Measurements from ENCODE around the gene MTCL1. TPM values are rescaled to one million over a fixed set of nuclear protein-coding genes. Genes with fewer than 3 reads are reported as not detected.

Gene MTCL1
- total RNA-seq, 1 donor from 2014 or later: 107 TPM

DNA sequence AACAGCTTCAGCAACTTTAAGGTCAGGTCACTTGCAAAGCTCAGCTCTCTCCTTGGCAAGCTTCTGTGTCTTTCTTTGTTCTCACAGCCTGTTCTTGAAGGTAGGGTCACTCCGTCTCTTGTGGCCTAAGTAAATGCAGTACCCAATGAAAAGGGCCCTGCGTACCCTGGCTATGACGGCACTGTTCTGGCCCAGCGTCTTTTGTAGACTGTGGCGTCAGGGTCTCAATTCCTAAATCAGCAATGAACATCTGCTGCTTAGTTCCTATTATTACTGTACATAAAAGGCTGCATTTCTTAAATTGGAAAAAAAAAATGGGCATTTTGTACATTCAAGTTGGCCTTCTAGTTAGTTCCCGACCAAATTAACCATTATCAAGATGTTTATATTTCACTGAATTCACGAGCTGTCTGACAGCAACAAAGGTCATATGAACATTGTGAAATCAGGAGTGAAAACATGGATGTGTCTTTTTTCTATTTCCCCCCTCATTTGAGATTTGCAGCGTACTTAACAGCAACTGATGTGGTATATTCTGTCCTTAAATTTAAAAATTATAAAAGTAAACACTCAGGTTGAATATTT lies 17.0 kb upstream of the MTCL1 start:
- DNase-seq (ENCODE audit: low read depth): no peak

DNA sequence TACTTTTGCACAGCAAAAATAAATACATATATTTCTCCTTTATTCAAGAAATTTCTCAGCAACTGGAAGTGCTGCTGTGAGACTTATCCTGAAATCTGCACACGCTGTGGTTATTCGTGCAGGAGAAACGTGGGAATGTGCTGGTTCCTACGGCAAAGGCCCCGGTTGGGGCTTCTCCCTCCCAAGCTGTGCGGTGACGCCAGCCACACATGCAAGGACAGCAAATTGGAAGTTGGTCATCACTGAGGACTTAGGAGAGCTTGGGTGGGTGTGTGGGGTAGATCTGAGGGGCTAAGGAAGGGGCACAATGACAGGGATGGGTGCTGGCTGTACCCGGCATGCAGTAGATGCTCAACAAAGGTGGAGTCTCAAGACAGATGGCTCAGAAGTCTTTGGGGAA lies 16.5 kb upstream of the MTCL1 start:
- no peak for DNase-seq (ENCODE audit: low read depth)

DNA sequence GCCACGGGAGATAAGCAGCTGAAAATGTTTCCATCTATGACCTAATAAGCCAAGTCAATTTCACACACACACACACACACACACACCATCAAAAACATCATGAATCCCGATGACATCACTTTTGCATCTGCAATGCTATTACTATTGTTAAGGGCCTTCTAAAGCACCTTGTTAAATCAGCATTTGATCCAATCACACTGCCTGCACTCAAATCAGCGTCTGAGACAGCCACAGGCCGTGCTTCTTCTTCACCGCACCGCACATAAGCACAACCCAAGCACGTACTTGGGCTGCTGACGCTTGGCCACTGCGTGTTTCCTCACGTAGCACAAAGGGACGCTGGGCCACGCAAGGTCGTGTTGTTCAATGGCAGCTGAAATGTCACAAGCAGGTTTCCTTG lies 15.8 kb upstream of the MTCL1 start:
- DNase-seq (ENCODE audit: low read depth): no peak

DNA sequence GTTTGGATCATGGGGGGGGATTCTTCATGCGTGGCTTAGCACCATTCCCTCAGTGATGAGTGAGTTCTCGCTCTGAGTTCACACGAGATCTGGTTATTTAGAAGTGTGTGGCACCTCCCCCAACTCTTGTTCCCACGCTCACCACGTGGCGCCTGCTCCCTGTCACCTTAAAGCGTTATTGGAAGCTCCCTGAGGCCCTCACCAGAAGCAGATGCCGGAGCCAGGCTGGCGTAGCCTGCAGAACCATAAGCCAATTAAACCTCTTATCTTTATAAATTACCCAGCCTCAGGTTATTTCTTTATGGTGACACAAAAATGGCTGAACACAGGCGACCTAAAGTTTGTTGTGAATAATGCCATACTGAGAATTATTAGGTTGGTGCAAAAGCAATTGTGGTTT lies 10.5 kb upstream of the MTCL1 start:
- DNase-seq (ENCODE audit: low read depth): no peak

DNA sequence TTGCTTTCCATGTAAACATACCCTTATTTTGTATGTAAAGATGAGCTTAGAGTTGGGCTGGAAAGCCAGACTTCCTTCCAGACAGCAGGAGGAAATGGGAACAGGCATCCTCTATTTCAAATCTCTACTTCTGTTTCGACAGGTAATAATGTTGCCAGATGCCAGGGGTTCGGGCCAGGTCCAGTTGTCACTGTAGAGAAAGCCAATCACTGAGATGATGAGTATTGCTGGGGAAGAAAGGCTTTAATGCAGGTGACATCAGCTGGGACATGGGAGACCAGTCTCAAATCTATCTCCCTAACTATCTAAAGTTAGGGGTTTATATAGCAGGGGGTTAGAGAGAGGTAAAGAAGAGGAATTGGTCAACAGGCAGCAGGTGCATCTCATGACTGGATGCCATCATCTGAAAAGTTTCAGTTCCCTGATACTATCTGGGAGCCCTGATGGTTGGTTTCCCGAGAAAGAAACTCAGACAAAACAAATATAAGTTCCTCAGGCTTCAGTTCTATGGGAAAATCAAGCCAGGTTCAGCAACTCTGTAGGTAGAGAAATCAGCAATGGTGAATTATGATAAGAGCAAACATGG lies 9.3 kb upstream of the MTCL1 start:
- DNase-seq (ENCODE audit: low read depth): no peak

DNA sequence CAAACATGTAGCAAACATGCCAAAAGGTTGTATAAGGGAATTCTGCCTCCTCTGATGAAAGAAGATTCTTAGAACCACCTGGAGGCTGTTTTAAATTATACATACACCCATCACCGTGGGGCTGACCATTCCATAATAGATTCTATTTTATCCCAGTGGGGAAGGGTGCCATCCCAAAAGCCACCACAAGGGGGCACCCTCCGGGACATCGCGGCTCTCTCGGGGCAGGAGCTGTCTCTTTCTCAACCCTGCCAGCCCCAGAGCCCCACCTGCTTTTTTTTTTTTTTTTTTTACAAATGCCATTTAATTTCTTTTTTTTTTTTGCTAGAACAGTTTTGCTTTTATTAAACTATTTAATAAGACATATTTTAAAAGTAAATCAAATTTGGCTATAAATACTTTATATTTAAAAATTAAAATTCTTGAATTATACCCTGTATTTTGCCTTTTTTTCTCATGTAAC lies 8.6 kb upstream of the MTCL1 start:
- DNase-seq (ENCODE audit: low read depth): peak; percentile 29

DNA sequence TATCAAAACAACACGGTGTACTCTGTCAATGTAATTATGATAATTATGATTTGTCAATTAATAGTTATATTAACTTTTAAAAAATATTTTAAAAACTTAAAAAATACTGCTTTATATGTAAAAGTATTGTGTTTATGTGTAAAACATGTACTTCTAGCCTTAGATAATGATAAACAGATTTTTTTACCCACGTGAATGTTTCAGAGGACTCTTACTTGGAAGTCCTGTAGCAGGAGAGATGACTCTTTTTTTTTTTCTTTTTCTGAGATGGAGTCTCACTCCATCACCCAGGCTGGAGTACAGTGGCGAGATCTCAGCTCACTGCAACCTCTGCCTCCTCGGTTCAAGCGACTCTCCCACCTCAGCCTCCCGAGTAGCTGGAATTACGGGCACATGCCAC lies 6.2 kb upstream of the MTCL1 start:
- DNase-seq (ENCODE audit: low read depth): no peak

DNA sequence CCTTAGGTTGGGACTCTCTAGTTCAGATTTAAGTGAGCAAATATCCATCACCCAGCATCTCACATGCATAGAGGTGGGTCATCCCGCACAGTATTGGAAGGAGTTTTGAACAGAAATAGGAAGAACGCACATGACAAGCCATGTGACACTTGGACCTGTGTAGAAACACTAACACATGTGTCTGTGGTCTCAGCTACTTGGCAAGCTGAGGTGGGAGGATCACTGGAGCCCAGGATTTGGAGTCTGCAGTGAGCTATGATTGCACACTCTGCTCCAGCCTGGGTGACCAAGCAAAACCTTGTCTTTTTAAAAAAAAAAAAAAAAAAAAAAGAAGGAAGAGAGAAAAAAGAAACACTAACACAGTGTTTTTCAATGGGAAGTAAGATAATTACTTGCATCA lies 5.4 kb upstream of the MTCL1 start:
- DNase-seq (ENCODE audit: low read depth): peak; percentile 41

DNA sequence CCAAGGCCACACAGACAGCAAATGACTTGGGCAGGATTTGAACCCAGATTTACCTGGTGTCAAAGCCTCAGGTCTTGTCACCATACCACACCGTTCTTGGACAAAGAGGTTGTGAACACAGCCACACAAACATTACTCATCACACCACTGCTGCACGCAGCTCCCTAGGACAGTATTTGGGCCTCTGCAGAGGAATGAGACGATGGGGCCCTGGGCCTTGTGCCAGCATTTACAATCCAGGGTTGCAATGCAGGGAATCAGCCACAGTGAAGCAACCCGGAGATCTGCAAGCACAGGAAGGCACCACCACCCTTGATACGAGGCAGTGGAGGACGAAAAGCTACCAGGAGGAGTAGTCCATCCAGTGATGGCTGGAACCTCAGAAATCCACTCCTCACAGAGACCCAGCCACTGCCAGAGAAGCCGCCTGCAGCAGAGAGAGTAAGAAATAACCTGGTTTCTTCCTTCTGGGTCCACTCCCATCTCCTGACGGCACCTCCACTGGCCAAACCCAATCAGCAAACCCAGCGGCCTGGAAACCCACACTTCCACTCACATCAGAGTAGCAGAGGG lies 3.7 kb upstream of the MTCL1 start:
- DNase-seq (ENCODE audit: low read depth): peak; percentile 79

DNA sequence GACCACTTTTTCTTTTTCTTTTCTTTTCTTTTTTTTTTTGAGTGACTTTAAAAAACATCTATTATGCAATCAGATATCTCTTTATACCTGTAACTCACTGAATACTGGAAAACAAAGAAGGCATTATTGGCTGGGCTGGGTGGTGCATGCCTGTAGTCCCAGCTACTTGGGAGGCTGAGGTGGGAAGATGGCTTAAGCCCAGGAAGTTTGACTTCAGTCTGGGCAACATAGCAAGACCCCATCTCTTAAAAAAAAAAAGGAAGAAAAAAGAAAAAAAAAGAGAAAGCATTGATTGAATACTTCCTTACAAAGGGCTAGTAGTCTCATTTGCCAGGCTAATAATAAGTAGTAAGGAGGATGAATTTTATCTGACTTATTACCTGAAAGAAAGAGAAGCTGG lies 2.7 kb upstream of the MTCL1 start:
- no peak for DNase-seq (ENCODE audit: low read depth)

DNA sequence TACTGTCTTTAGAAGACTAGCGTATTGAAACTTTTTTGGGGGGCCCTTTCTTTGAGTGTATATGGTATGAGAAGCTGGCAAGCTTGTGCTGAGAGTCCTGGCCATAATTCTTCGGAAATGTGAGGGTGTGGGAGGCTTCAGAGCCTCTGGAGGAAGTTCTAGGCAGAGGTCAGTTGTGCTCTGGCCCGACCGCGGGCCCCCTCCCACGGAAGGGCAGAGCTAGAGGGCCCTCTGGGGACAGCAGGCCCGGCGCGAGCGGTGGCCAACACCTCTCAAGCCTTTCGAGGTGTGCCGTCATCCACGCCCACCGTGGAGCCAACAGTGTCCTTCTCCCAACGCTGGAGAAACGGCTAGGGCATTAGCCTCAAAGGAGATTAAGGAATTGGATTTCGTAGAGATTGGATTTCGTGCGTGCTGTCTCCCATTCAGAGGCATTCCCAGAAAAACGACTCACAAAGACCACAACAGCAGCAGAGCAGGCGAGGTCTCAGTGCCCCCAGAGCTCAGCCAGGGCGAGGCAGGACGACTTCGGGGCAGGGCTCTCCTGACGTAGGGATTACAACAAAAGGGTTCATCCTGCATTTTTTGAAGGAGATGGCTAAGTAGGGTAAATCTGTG lies 2.2 kb upstream of the MTCL1 start:
- no peak for DNase-seq (ENCODE audit: low read depth)

DNA sequence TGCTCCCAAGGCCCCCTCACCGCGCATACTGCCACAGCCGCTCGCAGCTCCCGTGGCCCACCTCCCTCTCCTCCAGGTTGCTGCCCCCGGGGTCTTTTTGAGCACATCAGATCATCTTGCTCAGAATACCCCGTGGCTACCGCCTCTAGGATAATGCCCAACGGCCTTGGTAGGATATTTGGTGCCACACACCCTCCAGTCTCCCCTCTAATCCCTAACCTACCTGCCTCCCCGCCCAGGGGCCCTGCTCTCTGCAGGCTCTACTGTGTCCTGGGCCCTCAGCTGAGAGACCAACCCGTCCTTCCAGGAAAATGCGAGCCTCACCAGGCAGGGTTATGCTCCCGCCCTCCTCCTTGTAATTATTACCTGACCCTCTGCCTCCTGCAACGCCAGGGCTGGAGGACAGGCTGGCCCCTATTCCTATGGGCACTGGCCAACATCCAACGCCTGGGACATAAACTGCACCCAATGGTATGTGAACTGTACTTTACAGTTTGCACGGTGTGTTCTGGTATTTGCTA lies 1.5 kb upstream of the MTCL1 start:
- DNase-seq (ENCODE audit: low read depth): peak; percentile 54

DNA sequence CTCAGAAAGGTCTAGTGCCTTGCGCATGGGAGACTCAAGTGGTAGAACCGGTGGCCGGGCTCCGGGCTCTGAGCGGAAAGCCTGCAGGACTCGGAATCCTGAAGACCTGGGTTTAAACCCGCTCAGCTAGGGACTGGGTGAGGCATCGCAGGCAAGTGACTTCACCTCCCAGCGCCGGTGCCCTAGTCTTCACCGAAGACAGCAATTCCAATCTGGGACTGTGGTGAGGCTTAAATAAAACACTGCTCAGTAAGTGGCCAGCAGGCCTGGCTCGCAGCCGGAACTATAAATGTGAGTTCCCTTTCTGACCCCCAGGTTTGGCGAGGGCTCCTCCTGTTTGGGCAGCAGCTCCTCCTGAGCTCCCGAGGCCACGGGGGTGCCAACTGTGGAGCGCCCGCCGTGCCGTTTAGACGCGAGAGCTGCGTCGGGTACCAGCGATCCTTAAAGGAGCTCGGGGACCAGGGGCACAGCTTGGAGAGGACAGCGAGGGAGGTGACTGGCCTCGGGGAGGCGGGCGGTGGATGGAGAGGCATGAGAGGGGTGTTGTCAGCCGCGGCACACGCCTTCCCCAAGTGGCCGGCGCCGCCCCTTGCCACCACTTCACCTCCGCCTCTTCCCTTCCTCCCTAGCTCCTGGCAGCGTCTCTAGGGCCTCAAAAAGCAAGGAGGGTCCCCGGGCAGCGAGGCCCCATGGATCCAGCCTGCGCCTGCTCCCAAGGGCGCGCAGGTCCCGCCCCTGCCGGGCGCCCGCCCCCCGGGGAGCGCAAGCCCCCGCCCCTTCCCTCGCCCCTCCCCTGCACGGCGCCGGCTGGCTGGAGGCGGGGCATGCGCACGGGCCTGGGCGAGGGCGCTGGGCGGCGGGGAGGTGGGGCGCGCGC lies 757 bp upstream of the MTCL1 start:
- peak; percentile 59 for DNase-seq (ENCODE audit: low read depth)

DNA sequence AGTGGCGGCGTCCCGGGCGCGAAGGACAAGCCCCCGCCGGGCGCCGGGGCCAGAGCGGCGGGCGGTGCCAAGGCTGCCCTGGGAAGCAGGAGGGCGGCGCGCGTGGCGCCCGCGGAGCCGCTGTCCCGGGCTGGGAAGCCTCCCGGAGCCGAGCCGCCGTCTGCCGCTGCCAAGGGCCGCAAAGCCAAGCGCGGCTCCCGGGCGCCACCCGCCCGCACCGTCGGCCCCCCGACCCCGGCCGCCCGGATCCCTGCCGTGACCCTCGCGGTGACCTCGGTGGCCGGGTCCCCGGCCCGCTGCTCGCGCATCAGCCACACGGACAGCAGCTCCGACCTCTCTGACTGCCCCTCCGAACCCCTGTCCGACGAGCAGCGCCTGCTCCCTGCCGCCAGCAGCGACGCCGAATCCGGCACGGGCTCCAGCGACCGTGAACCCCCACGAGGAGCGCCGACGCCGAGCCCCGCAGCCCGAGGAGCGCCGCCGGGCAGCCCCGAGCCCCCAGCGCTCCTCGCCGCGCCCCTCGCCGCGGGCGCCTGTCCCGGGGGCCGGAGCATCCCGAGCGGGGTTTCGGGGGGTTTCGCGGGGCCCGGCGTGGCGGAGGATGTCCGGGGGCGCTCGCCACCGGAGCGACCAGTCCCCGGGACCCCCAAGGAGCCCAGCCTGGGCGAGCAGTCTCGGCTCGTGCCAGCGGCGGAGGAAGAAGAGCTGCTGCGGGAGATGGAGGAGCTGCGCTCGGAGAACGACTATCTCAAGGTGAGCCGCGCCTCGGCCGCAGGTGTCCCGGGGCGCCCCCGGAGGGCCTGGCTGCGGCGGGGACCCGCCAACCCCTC lies 820 bp downstream of the MTCL1 start:
- no peak for DNase-seq (ENCODE audit: low read depth)

DNA sequence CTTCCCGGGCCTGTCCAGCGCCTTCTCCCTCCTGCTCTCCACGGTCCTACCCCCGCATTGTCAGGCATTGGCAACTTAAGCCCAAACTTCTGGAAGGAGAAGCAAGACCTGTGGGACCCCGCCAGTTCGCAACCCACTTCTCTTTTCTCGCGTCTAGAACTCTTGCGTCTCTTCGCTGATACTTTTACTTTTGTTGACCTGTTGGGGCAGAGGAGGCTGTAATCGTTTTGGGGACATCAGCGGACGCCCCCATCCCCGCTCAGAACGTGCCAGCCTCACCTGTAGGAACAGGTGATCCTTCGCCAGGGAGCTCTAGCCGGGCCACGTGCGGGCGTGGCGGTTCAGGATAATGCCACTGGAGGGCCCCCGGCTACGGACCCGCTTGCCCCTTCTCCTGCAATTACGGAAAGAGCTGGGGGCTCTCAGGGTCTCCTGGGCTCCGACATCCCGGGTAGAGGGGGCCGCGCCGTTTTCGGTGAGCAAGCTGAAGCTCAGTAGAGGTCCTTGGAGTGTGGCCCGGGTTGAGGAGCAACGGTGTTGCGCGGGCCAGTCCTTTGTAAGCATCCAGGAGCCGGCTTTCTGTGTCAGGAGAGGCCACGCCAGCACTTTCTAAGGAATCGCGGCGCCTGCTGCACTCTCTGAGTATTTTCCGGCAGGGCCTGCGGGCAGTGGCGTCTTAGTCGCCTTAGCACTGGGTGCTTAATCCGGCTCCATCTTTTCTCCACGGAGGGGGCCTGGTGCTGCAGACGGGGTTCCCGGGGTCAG lies 1.6 kb downstream of the MTCL1 start:
- peak; percentile 57 for DNase-seq (ENCODE audit: low read depth)

DNA sequence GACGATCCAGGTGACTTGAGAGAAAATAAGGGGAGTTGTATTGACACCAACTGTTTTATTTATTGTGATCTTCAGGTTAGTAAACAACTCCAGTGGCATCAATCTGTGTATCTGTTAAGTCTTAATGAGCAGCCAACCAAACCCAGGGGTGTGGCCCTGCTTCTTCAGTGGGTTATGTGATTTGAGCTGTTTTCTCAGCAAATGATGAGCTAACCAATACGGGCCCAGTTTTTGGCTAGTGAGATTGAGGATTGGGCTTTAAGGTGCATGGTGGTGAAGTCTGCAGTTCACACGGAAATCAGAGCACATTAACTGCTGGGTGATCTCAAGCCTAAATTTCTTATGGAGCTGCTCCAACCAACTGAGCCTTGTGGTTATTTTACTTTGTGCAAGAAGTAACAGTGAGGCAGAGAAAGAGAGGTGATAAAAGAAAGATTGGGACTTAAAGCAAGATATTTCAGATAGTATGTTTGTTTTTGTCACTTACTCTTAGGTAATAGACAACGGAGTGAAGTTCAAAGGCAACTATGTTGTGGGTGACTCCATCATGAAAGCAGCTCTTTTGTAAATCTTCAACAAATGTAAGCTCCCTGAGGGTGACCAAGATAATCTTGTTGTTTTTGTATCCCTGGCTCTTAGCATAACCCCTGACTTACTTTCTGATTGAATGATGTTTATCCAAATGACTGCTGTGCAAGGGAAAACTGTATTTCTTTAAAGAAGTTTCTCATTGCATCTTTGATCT lies 2.4 kb downstream of the MTCL1 start:
- DNase-seq (ENCODE audit: low read depth): peak; percentile 51

DNA sequence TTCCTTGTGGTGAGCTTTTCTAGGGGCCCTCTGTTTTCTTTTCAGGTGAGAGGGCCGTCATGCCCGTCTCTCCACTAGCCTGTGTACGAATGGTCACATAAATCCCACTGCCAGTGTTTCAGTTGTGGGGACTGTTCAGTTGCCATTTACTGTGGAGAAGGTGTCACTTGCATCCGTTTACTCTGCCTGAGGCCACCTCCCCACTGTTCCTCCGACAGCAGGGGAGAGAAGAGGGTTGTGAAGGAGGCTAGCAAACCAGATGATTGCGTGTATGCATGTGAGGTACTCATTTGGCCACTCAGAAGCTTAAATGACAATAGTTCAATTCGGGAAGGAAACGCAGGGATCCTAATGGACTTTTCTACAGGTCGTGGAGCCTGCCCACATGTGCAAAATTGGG lies 3.3 kb downstream of the MTCL1 start:
- DNase-seq (ENCODE audit: low read depth): no peak

DNA sequence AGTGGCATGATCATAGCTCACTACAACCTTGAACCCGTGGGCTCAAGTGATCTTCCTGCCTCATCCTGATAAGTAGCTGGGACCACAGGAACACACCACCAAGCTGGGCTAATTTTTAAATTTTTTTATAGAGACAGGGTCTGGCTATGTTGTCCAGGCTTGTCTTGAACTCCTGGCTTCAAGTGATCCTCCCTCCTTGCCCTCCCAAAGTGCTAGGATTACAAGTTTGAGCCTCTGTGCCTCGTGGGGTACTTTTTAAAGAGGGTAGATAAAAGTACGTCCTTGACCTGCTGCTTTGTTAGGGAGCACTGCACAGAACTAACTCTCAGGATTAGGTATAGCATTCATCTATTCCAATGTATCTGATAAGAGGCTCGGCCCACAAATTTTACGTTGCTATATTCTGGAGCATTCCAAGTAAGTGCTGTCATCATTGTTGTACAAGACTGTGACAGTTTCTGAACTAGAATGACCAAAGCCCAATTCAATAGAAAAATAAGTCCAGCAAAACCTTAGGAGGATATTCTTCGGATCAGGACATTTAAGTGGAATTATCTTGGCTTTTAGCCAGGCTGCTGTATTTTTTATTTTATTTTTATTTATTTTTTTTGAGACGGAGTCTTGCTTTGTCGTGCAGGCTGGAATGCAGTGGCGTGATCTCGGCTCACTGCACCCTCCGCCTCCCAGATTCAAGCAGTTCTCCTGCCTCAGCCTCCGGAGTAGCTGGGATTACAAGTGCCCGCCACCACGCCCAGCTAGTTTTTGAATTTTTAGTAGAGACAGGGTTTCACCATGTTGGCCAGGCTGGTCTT lies 4.1 kb downstream of the MTCL1 start:
- DNase-seq (ENCODE audit: low read depth): no peak

DNA sequence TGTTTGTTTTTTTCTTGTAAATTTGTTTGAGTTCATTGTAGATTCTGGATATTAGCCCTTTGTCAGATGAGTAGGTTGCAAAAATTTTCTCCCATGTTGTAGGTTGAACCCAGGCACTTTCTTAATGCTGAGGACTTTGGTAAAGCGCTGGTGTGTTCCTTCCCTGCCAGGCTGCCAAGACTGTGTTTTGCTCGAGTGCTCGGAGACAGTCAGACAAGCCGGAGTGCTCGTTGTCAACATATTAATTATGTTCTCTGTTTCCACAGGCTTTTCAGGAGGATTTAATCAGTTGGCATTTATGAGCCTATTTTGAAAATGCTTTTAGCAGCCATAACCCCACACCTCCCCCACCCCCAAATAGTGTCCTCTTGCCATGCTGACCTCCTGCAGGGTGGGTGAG lies 6.4 kb downstream of the MTCL1 start:
- DNase-seq (ENCODE audit: low read depth): peak; percentile 57

Data from renal cortical epithelial cell (primary cell).